Upper lobe of left lung (tissue), 6 donors: Measurements from ENCODE around the gene DCLK1. TPM values are rescaled to one million over a fixed set of nuclear protein-coding genes. Genes with fewer than 3 reads are reported as not detected.

Experiments
- ATAC-seq, 2 donors: fragments of 200-7000 bp; cut with Tn5 transposase; one replicate each; pipeline ENCODE4 v1.9.1; 2022; ENCODE audit warnings: mild to moderate bottlenecking in 2 of 2, moderate library complexity in 2 of 2; ENCODE audit not compliant: low FRiP score in 2 of 2
- DNase-seq, 2 donors: peaks; one replicate each; pipeline ENCODE4 v3.0.0-alpha.2; 2019 to 2020
- H3K27ac ChIP-seq, 4 donors: fragments of 200-600 bp; sonication (generic); one replicate each; pipeline ENCODE4 v1.5.1; 2016 to 2019
- H3K27me3 ChIP-seq, 4 donors: fragments of 200-600 bp; sonication (generic); one replicate each; pipeline ENCODE4 v1.5.1; 2017 to 2019
- H3K36me3 ChIP-seq, 4 donors: fragments of 200-600 bp; sonication (generic); one replicate each; pipeline ENCODE4 v1.5.1; 2016 to 2019
- H3K4me1 ChIP-seq, 4 donors: fragments of 200-600 bp; sonication (generic); one replicate each; pipeline ENCODE4 v1.5.1; 2018 to 2019
- H3K4me3 ChIP-seq, 4 donors: fragments of 200-600 bp; sonication (generic); one replicate each; pipeline ENCODE4 v1.5.1; 2017 to 2019; ENCODE audit warnings: mild to moderate bottlenecking in 2 of 4, moderate library complexity in 1 of 4
- H3K9me3 ChIP-seq, 4 donors: fragments of 200-600 bp; sonication (generic); one replicate each; pipeline ENCODE4 v1.5.1; 2018 to 2019
- CTCF ChIP-seq, 6 experiments: fragments of 450-650 bp in 4 of 6; fragments of 200-600 bp in 2 of 6; sonication (generic) in 2 of 6; IDR thresholded peaks; one replicate each; pipeline ENCODE4 v1.5.1; 2016 to 2019; ENCODE audit warnings: antibody characterized with exemption in 6 of 6
- EP300 ChIP-seq, 4 donors: sonication (generic); formaldehyde crosslinking; IDR thresholded peaks; one replicate each; pipeline ENCODE4 v1.5.1; 2017; ENCODE audit warnings: antibody characterized with exemption in 4 of 4, control low read depth in 2 of 4
- POLR2A ChIP-seq, 4 donors: fragments of 450-650 bp; IDR thresholded peaks; one replicate each; pipeline ENCODE4 v1.5.1; 2016 to 2017; ENCODE audit warnings: antibody characterized with exemption in 4 of 4, mild to moderate bottlenecking in 2 of 4
- POLR2AphosphoS5 ChIP-seq, 2 donors: sonication (generic); formaldehyde crosslinking; IDR thresholded peaks; one replicate each; pipeline ENCODE4 v1.5.1; 2017; ENCODE audit warnings: antibody characterized with exemption in 2 of 2
- WGBS, 2 donors: methylation state at CpG; one replicate each; pipeline ENCODE4 v1.1.5; 2017 to 2018; 5-methylcytosine and 5-hydroxymethylcytosine counted together
- total RNA-seq, 6 donors: library from RNA; depleted of rRNA in 4 of 6; stranded (reverse); fragments of >200 nt in 4 of 6; gene quantifications; one replicate each; pipeline versions ENCODE4 v1.1.0 to v1.2.1, GENCODE V29; 2016 to 2021
- donor health status: DM: no; HTN: no; CAD: no; lungs with moderate emphysema.
- donor health status: DM: no; HTN: yes; CAD: no; lungs with severe emphysema.

The DCLK1 gene
- total RNA-seq, 6 donors from 2014 or later: 2.1 to 14.7 (median 3.9) TPM

- Histone ChIP-seq H3K27me3 (no peaks in the 10 kb centered on the region), H3K36me3 (no peaks in the 10 kb centered on the region), H3K4me3 (no peak overlapping the region), H3K9me3 (no peaks in the 10 kb centered on the region), H3K27ac (no peak overlapping the region), H3K4me1 (peaks cover 0 to 6% (median 1%) of the 10 kb centered on the region in 4 donors)
- 59 to 62% methylated on average over 4 of the region's 4 CpGs for WGBS, 2 donors
- ATAC-seq (no peak), DNase-seq (no peak)
- TF ChIP-seq EP300 (IDR thresholded peaks at IDR 0.05) (no peak), POLR2AphosphoS5 (IDR thresholded peaks at IDR 0.05) (no peak), CTCF (IDR thresholded peaks at IDR 0.05) (no peak), POLR2A (IDR thresholded peaks at IDR 0.05) (no peak)
These were observed 36.7 kb downstream of the DCLK1 start for GRCh38 chr13:36094478-36094877.

- ATAC-seq: peak in 1 of 2 donors; percentile 24
- WGBS, 2 donors: 94 to 96% methylated on average over 7 of the region's 7 CpGs
These were observed 40.6 kb downstream of the DCLK1 start for GRCh38 chr13:36090592-36090991.

GRCh38 chr13:36089130-36089647 is 42.0 kb downstream of the DCLK1 start:
- TF ChIP-seq CTCF (IDR thresholded peaks at IDR 0.05) (no peak), POLR2A (IDR thresholded peaks at IDR 0.05) (no peak), EP300 (IDR thresholded peaks at IDR 0.05) (no peak), POLR2AphosphoS5 (IDR thresholded peaks at IDR 0.05) (no peak)
- WGBS, 2 donors: 78 to 80% methylated on average over 7 of the region's 7 CpGs
- ATAC-seq (no peak), DNase-seq (no peak)
- Histone ChIP-seq H3K36me3 (no peaks in the 10 kb centered on the region), H3K27ac (no peak overlapping the region), H3K4me3 (no peak overlapping the region), H3K4me1 (no peaks in the 10 kb centered on the region), H3K27me3 (no peaks in the 10 kb centered on the region), H3K9me3 (no peaks in the 10 kb centered on the region)

More at GRCh38 chr13:36090592-36090991, 40.6 kb downstream of the DCLK1 start:
- Histone ChIP-seq H3K9me3 (no peaks in the 10 kb centered on the region), H3K4me3 (no peak overlapping the region), H3K4me1 (no peaks in the 10 kb centered on the region), H3K27ac (no peak overlapping the region), H3K27me3 (no peaks in the 10 kb centered on the region), H3K36me3 (no peaks in the 10 kb centered on the region)
- no peak for DNase-seq
- TF ChIP-seq POLR2AphosphoS5 (IDR thresholded peaks at IDR 0.05) (no peak), EP300 (IDR thresholded peaks at IDR 0.05) (no peak), POLR2A (IDR thresholded peaks at IDR 0.05) (no peak), CTCF (IDR thresholded peaks at IDR 0.05) (no peak)

GRCh38 chr13:36088463-36088862 is 42.7 kb downstream of the DCLK1 start:
- DNase-seq (peak in 1 of 2 donors; percentile 10), ATAC-seq (no peak)
- no peaks in the 10 kb centered on the region for H3K9me3 ChIP-seq
- no peak overlapping the region for H3K4me3 ChIP-seq
- no peak for TF ChIP-seq EP300 (IDR thresholded peaks at IDR 0.05)
- no peak for TF ChIP-seq POLR2AphosphoS5 (IDR thresholded peaks at IDR 0.05)
- no peak for TF ChIP-seq POLR2A (IDR thresholded peaks at IDR 0.05)
- TF ChIP-seq CTCF (IDR thresholded peaks at IDR 0.05): no peak
- 84 to 90% methylated on average over 5 of the region's 5 CpGs for WGBS, 2 donors
- H3K27me3 ChIP-seq: no peaks in the 10 kb centered on the region
- H3K4me1 ChIP-seq: no peaks in the 10 kb centered on the region
- no peak overlapping the region for H3K27ac ChIP-seq
- no peaks in the 10 kb centered on the region for H3K36me3 ChIP-seq

GRCh38 chr13:36088001-36088400 is 43.2 kb downstream of the DCLK1 start:
- no peak for TF ChIP-seq POLR2A (IDR thresholded peaks at IDR 0.05)
- TF ChIP-seq CTCF (IDR thresholded peaks at IDR 0.05): no peak
- TF ChIP-seq POLR2AphosphoS5 (IDR thresholded peaks at IDR 0.05): no peak
- no peak for TF ChIP-seq EP300 (IDR thresholded peaks at IDR 0.05)
- no peaks in the 10 kb centered on the region for H3K27me3 ChIP-seq
- no peaks in the 10 kb centered on the region for H3K4me1 ChIP-seq
- DNase-seq (no peak), ATAC-seq (no peak)
- no peaks in the 10 kb centered on the region for H3K36me3 ChIP-seq
- H3K27ac ChIP-seq: no peak overlapping the region
- no peaks in the 10 kb centered on the region for H3K9me3 ChIP-seq
- WGBS, 2 donors: 75 to 86% methylated on average over 2 of the region's 2 CpGs
- H3K4me3 ChIP-seq: no peak overlapping the region
